OCI-LY1 (cell line): ENCODE data around the gene ARL5C.

Experiments
- CTCF ChIP-seq: fragments of 200-600 bp; sonication (generic), shearing (Covaris generic); IDR thresholded peaks from 2 replicates; pipeline ENCODE4 v1.5.1; 2017; ENCODE audit warnings: mild to moderate bottlenecking, antibody characterized with exemption, low read length, moderate library complexity, mixed read lengths
- EZH2 ChIP-seq: fragments of 200-600 bp; sonication (generic), shearing (Covaris generic); IDR thresholded peaks from 2 replicates; pipeline ENCODE4 v1.8.0; 2017; ENCODE audit warnings: borderline replicate concordance, mixed run types, mild to moderate bottlenecking, antibody characterized with exemption, low read length, moderate library complexity, mixed read lengths

GRCh38 chr17:39170109-39170508 is 4.1 kb upstream of the ARL5C start:
- TF ChIP-seq CTCF (no peak), EZH2 (no peak)
